Ishikawa (cell line): ENCODE results near the gene CRX.

Experiments
- CEBPB ChIP-seq: IDR thresholded peaks from 2 replicates; pipeline ENCODE4 v1.6.1; 2012
- CREB1 ChIP-seq: IDR thresholded peaks from 2 replicates; pipeline ENCODE4 v1.6.1; 2012; ENCODE audit warnings: low read depth
- EP300 ChIP-seq: IDR thresholded peaks from 2 replicates; pipeline ENCODE4 v1.6.1; 2012; ENCODE audit warnings: borderline replicate concordance
- FOXM1 ChIP-seq: IDR thresholded peaks from 2 replicates; pipeline ENCODE4 v1.6.1; 2012; ENCODE audit warnings: low read depth, borderline replicate concordance
- MAX ChIP-seq: IDR thresholded peaks from 2 replicates; pipeline ENCODE4 v1.6.1; 2012
- NFIC ChIP-seq: IDR thresholded peaks from 2 replicates; pipeline ENCODE4 v1.6.1; 2012
- RAD21 ChIP-seq: IDR thresholded peaks from 2 replicates; pipeline ENCODE4 v1.6.1; 2012; ENCODE audit warnings: low read depth
- REST ChIP-seq: IDR thresholded peaks from 2 replicates; pipeline ENCODE4 v1.6.1; 2012; ENCODE audit warnings: low read depth, mild to moderate bottlenecking
- TAF1 ChIP-seq: IDR thresholded peaks from 2 replicates; pipeline ENCODE4 v1.6.1; 2012; ENCODE audit warnings: low read depth, mild to moderate bottlenecking
- TCF12 ChIP-seq: IDR thresholded peaks from 2 replicates; pipeline ENCODE4 v1.6.1; 2012; ENCODE audit warnings: low read depth
- USF1 ChIP-seq: IDR thresholded peaks from 2 replicates; pipeline ENCODE4 v1.6.1; 2012
- YY1 ChIP-seq: IDR thresholded peaks from 2 replicates; pipeline ENCODE4 v1.6.1; 2012; ENCODE audit warnings: low read depth
- ZBTB7A ChIP-seq: IDR thresholded peaks from 2 replicates; pipeline ENCODE4 v1.6.1; 2012; ENCODE audit warnings: low read depth

- TF ChIP-seq EP300 (no peak), NFIC (no peak), USF1 (no peak), REST (no peak), MAX (no peak), CEBPB (no peak), ZBTB7A (no peak), RAD21 (no peak), CREB1 (no peak), FOXM1 (no peak), YY1 (no peak), TCF12 (no peak), TAF1 (no peak)
Observed at GRCh38 chr19:47792616-47793015, 29.1 kb upstream of the CRX start.
